Measurements from ENCODE around the gene SZRD1.

Gene SZRD1

DNA sequence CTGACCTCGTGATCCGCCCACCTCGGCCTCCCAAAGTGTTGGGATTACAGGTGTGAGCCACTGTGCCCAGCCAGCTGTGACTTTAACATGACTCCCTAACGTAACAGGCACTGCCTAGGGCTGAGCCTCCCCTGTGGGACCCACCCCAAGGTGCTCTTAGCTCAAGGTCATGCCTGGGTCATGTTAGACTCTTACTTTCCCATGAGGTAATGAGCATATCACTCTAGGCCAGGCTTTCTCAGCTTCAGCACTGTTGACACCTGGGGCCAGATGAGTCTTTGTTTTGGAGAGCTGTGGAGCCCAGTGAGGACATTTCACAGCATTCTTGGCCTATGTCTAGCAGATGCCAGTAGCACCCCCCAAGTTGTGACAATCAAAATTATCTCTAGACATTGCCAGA is 78.0 kb downstream of the SZRD1 start:
- Histone ChIP-seq H3K4me3 (ENCODE audit: low read depth, low read length) (no peak overlapping the region), H3K9me3 (ENCODE audit: control insufficient read depth, insufficient read depth, low read length) (no peaks in the 10 kb centered on the region), H3K36me3 (ENCODE audit: control insufficient read depth, insufficient read depth, low read length) (peaks cover 14% of the 10 kb centered on the region), H3K27me3 (ENCODE audit: control insufficient read depth, insufficient read depth, low read length) (peaks cover 11% of the 10 kb centered on the region), H3K4me1 (ENCODE audit: control insufficient read depth, insufficient read depth, low read length) (no peaks in the 10 kb centered on the region), H3K9ac (ENCODE audit: low read depth, low read length) (no peak overlapping the region)

DNA sequence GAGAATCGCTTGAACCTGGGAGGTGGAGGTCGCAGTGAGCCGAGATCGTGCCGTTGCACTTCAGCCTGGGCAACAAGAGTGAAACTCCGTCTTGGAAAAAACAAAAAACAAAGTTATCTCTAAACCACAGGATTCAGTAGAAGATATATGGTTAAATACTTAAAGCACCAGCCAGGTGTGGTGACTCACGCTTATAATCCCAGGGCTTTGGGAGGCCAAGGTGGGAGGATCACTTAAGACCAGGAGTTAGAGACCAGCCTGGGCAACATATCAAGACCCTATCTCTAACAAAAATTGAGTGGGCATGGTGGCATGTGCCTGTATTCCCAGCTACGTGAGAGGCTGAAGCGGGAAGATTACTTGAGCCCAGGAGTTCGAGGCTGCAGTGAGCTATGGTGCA is 79.1 kb downstream of the SZRD1 start:
- Histone ChIP-seq H3K36me3 (ENCODE audit: control insufficient read depth, insufficient read depth, low read length) (peaks cover 14% of the 10 kb centered on the region), H3K4me1 (ENCODE audit: control insufficient read depth, insufficient read depth, low read length) (no peaks in the 10 kb centered on the region), H3K4me3 (ENCODE audit: low read depth, low read length) (no peak overlapping the region), H3K9me3 (ENCODE audit: control insufficient read depth, insufficient read depth, low read length) (no peaks in the 10 kb centered on the region), H3K9ac (ENCODE audit: low read depth, low read length) (no peak overlapping the region), H3K27me3 (ENCODE audit: control insufficient read depth, insufficient read depth, low read length) (peaks cover 11% of the 10 kb centered on the region)

DNA sequence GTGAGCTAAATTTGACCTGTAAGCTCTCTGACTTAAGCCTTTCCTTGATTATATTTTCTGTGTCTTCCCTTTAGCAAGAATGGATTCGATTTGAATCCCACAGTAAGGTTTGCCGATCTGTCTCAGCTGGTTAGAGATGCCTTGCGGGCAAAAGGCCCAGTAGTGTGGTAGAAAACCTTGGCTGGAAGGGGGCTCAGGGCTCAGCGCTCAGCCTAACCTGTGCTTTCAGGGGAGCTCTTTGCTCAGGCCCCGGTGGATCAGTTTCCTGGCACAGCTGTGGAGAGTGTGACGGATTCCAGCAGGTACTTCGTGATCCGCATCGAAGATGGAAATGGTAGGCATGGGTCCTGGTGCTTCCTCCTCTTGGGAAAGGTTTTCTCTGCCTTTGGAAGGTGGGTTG is 80.6 kb downstream of the SZRD1 start:
- H3K27me3 ChIP-seq (ENCODE audit: control insufficient read depth, insufficient read depth, low read length): peaks cover 3% of the 10 kb centered on the region
- H3K9ac ChIP-seq (ENCODE audit: low read depth, low read length): no peak overlapping the region
- no peaks in the 10 kb centered on the region for H3K4me1 ChIP-seq (ENCODE audit: control insufficient read depth, insufficient read depth, low read length)
- H3K36me3 ChIP-seq (ENCODE audit: control insufficient read depth, insufficient read depth, low read length): peaks cover 21% of the 10 kb centered on the region
- no peaks in the 10 kb centered on the region for H3K9me3 ChIP-seq (ENCODE audit: control insufficient read depth, insufficient read depth, low read length)
- no peak overlapping the region for H3K4me3 ChIP-seq (ENCODE audit: low read depth, low read length)

Measured in iPS-15b (cell line).